Mucosa of stomach (tissue), 1 donor: ENCODE measurements around the gene PROSER3.
"Not testable (repeated sequence)": the region's sequence is repeated elsewhere in the genome, so short reads cannot be mapped to it uniquely, and the experiment has no call there.

ENCODE experiments used
- H3K27me3 ChIP-seq: one replicate; pipeline ENCODE4 v1.7.0; 2013; ENCODE audit warnings: mild to moderate bottlenecking, low read length; ENCODE audit not compliant: control insufficient read depth, insufficient read depth
- H3K36me3 ChIP-seq: one replicate; pipeline ENCODE4 v1.7.0; 2013; ENCODE audit warnings: low read length; ENCODE audit not compliant: control insufficient read depth, insufficient read depth
- H3K4me1 ChIP-seq: one replicate; pipeline ENCODE4 v1.7.0; 2013; ENCODE audit warnings: mild to moderate bottlenecking, low read length; ENCODE audit not compliant: control insufficient read depth, insufficient read depth
- H3K4me3 ChIP-seq: one replicate; pipeline ENCODE4 v1.7.0; 2013; ENCODE audit warnings: low read length
- H3K9ac ChIP-seq: one replicate; pipeline ENCODE4 v1.7.0; 2013; ENCODE audit warnings: mild to moderate bottlenecking, low read length, moderate library complexity
- H3K9me3 ChIP-seq: one replicate; pipeline ENCODE4 v1.7.0; 2013; ENCODE audit warnings: mild to moderate bottlenecking, low read length, moderate library complexity; ENCODE audit not compliant: control insufficient read depth
- donor health status: Pancreatic carcinoma.

PROSER3 gene

GRCh38 chr19:35766571-35767104 lies 8.7 kb downstream of the PROSER3 start:
- Histone ChIP-seq H3K4me1 (no peaks in the 10 kb centered on the region), H3K36me3 (no peaks in the 10 kb centered on the region), H3K27me3 (no peaks in the 10 kb centered on the region), H3K9ac (no peak overlapping the region), H3K9me3 (no peaks in the 10 kb centered on the region), H3K4me3 (no peak overlapping the region)

GRCh38 chr19:35767288-35768081 lies 9.5 kb downstream of the PROSER3 start:
- H3K27me3 ChIP-seq, result no peaks in the 10 kb centered on the region
- H3K36me3 ChIP-seq, result no peaks in the 10 kb centered on the region
- no peaks in the 10 kb centered on the region for H3K4me1 ChIP-seq
- H3K4me3 ChIP-seq, result no peak overlapping the region
- no peaks in the 10 kb centered on the region for H3K9me3 ChIP-seq
- no peak overlapping the region for H3K9ac ChIP-seq

- Histone ChIP-seq H3K4me3 (no peak overlapping the region), H3K27me3 (no peaks in the 10 kb centered on the region), H3K9ac (no peak overlapping the region), H3K36me3 (no peaks in the 10 kb centered on the region), H3K9me3 (no peaks in the 10 kb centered on the region), H3K4me1 (no peaks in the 10 kb centered on the region)
These were observed 10.1 kb downstream of the PROSER3 start for GRCh38 chr19:35768082-35768421.

- H3K9ac ChIP-seq, H3K27me3 ChIP-seq, H3K9me3 ChIP-seq, H3K4me3 ChIP-seq, H3K4me1 ChIP-seq, H3K36me3 ChIP-seq: not testable (repeated sequence)
These were observed 14.4 kb downstream of the PROSER3 start for GRCh38 chr19:35772362-35772761.

- no peaks in the 10 kb centered on the region for H3K27me3 ChIP-seq
- no peaks in the 10 kb centered on the region for H3K9me3 ChIP-seq
These were observed 15.2 kb downstream of the PROSER3 start for GRCh38 chr19:35773020-35773806.

GRCh38 chr19:35774274-35775045 lies 16.5 kb downstream of the PROSER3 start:
- H3K9me3 ChIP-seq, result no peaks in the 10 kb centered on the region
- H3K4me3 ChIP-seq, result no peak overlapping the region
- peak overlapping the region; percentile 6 for H3K9ac ChIP-seq
- H3K4me1 ChIP-seq, result no peaks in the 10 kb centered on the region
- no peaks in the 10 kb centered on the region for H3K27me3 ChIP-seq
- no peaks in the 10 kb centered on the region for H3K36me3 ChIP-seq

More at GRCh38 chr19:35773020-35773806, 15.2 kb downstream of the PROSER3 start:
- no peaks in the 10 kb centered on the region for H3K4me1 ChIP-seq
- no peaks in the 10 kb centered on the region for H3K36me3 ChIP-seq
- H3K9ac ChIP-seq, result no peak overlapping the region
- no peak overlapping the region for H3K4me3 ChIP-seq

GRCh38 chr19:35775046-35775297 lies 17.0 kb downstream of the PROSER3 start:
- H3K27me3 ChIP-seq, result no peaks in the 10 kb centered on the region
- peak overlapping the region; percentile 14 for H3K4me3 ChIP-seq
- no peaks in the 10 kb centered on the region for H3K4me1 ChIP-seq
- H3K36me3 ChIP-seq, result no peaks in the 10 kb centered on the region
- no peaks in the 10 kb centered on the region for H3K9me3 ChIP-seq
- peak overlapping the region; percentile 6 for H3K9ac ChIP-seq

- Histone ChIP-seq H3K27me3 (no peaks in the 10 kb centered on the region), H3K4me1 (no peaks in the 10 kb centered on the region), H3K9ac (peak within 1 kb of the TSS; percentile 12)
These were observed 17.5 kb downstream of the PROSER3 start, which contains the start of gene ARHGAP33 for GRCh38 chr19:35775298-35776101. Gene ARHGAP33 (plus strand): TSS chr19:35775564. CDS start chr19:35775659, 95 bp downstream.

GRCh38 chr19:35776102-35776788 lies 18.3 kb downstream of the PROSER3 start:
- no peaks in the 10 kb centered on the region for H3K36me3 ChIP-seq
- peak overlapping the region; percentile 9 for H3K4me3 ChIP-seq
- H3K27me3 ChIP-seq, result no peaks in the 10 kb centered on the region
- no peaks in the 10 kb centered on the region for H3K9me3 ChIP-seq
- H3K4me1 ChIP-seq, result no peaks in the 10 kb centered on the region
- H3K9ac ChIP-seq, result peak overlapping the region; percentile 12

More at GRCh38 chr19:35775298-35776101, 17.5 kb downstream of the PROSER3 start, which contains the start of gene ARHGAP33:
- Histone ChIP-seq H3K4me3 (peak within 1 kb of the TSS; percentile 14), H3K36me3 (no peaks in the 10 kb centered on the region), H3K9me3 (no peaks in the 10 kb centered on the region)

- Histone ChIP-seq H3K36me3 (no peaks in the 10 kb centered on the region), H3K4me3 (no peak overlapping the region), H3K9ac (no peak overlapping the region), H3K9me3 (no peaks in the 10 kb centered on the region), H3K4me1 (no peaks in the 10 kb centered on the region), H3K27me3 (no peaks in the 10 kb centered on the region)
These were observed 19.3 kb downstream of the PROSER3 start for GRCh38 chr19:35777086-35777841.
